Esophagus squamous epithelium (tissue), 4 donors: ENCODE results near the gene ITK.

Experiments used
- CTCF ChIP-seq, 6 experiments: fragments of 450-650 bp in 4 of 6; fragments of 200-600 bp in 2 of 6; sonication (generic) in 2 of 6; IDR thresholded peaks; one replicate each; pipeline ENCODE4 v1.5.1; 2016 to 2019; ENCODE audit warnings: antibody characterized with exemption in 6 of 6, mild to moderate bottlenecking in 4 of 6, moderate library complexity in 4 of 6
- POLR2A ChIP-seq, 4 donors: fragments of 450-650 bp; IDR thresholded peaks; one replicate each; pipeline ENCODE4 v1.6.1; 2017; ENCODE audit warnings: antibody characterized with exemption in 4 of 4, mild to moderate bottlenecking in 4 of 4, moderate library complexity in 3 of 4

DNA sequence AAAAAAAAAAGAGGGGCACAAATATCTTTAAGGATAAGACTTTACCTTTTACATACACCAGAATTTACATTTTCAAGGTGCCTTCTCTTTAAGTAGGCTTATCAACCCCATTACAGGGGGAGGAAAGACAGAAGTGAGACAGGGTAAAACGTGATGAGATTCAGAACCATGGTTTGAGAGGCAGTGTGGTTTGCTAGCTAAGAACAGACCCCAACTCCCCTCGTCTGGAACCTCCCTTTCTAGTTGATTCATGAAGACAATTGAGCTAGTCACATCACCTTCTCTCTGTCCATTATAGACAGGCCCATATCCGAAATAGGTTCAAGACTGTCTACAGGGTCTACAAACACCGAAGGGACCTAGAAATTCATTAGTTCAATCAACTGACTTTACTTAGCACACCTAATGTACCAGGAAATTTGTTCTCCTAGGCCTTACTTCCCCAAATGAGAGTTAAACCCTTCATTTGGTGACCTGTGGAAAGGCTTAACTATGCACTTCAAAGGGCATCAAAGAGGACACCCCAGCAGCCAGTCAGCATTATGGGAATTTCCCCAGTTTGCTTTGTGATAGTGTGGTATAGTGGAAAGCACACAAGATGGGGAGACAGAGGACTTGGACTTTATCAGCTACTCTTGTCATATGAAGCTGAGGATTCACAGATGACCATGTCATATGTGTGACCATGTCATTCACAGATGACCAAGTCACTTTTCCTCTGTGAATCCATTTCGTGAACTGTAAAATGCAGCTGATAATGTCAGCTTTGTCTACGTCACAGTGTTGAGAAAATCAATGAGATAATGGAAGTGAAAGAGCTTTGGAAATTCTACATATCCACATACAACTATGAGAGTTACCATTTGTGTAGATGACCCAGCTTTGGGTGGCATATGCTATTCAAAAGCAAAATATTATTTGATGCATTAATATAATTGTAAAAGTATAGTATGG is 45.1 kb downstream of the ITK start:
- no peak for TF ChIP-seq CTCF (IDR thresholded peaks at IDR 0.05)
- no peak for TF ChIP-seq POLR2A (IDR thresholded peaks at IDR 0.05)
